Calu3 (cell line): ENCODE data around the gene KCND1. TPM values are rescaled to one million over a fixed set of nuclear protein-coding genes. Genes with fewer than 3 reads are reported as not detected.

Source experiments
- BruUV-seq: library from RNA; stranded (reverse); fragments of 400-500 nt; replicated peaks from 2 replicates; lab custom pipeline; 2021; lab: Mats Ljungman, UMichigan
- CTCF ChIA-PET: fragments of 300-600 bp; sonication (Branson Sonifier 250); formaldehyde crosslinking; loops from one replicate; lab custom pipeline; 2022; ENCODE audit warnings: antibody characterized with exemption; lab: Charles Lee
- DNase-seq: peaks from one replicate; pipeline ENCODE4 v3.0.0; 2022
- H3K27ac Mint-ChIP-seq: one replicate; pipeline ENCODE4 v1.8.0; 2022; ENCODE audit warnings: mixed read lengths; ENCODE audit not compliant: unreplicated experiment
- H3K27me3 Mint-ChIP-seq: one replicate; pipeline ENCODE4 v1.8.0; 2022; ENCODE audit warnings: mixed read lengths; ENCODE audit not compliant: unreplicated experiment
- H3K36me3 Mint-ChIP-seq: one replicate; pipeline ENCODE4 v1.8.0; 2022; ENCODE audit warnings: mild to moderate bottlenecking, moderate library complexity, mixed read lengths; ENCODE audit not compliant: insufficient read depth, unreplicated experiment
- H3K4me1 Mint-ChIP-seq: one replicate; pipeline ENCODE4 v1.8.0; 2022; ENCODE audit warnings: mild to moderate bottlenecking, low read depth, mixed read lengths; ENCODE audit not compliant: unreplicated experiment
- H3K4me3 Mint-ChIP-seq: one replicate; pipeline ENCODE4 v1.8.0; 2022; ENCODE audit warnings: mild to moderate bottlenecking, low read depth, moderate library complexity, mixed read lengths; ENCODE audit not compliant: unreplicated experiment
- H3K9me3 Mint-ChIP-seq: one replicate; pipeline ENCODE4 v1.8.0; 2022; ENCODE audit warnings: low read depth, mixed read lengths; ENCODE audit not compliant: unreplicated experiment
- CTCF ChIP-seq: fragments of 200-600 bp; IDR thresholded peaks from one replicate; pipeline ENCODE4 v1.8.0; 2022; ENCODE audit warnings: antibody characterized with exemption; ENCODE audit not compliant: unreplicated experiment
- intact Hi-C: fragments of 100-400 bp; cut with micrococcal nuclease; formaldehyde crosslinking; loops from one replicate; pipeline ENCODE4 v1.10.0; 2022; ENCODE audit not compliant: unreplicated experiment
- total RNA-seq: library from RNA; stranded (reverse); gene quantifications from 2 replicates; pipeline ENCODE4 v1.2.3, GENCODE V29; 2022

KCND1 gene
- total RNA-seq, 1 experiment from 2014 or later, result 8.4 TPM

- intact Hi-C loops, result no loop called here
- H3K27ac Mint-ChIP-seq, result no peak overlapping the region
- H3K4me3 Mint-ChIP-seq, result no peak overlapping the region
- TF ChIP-seq CTCF, result no peak
- BruUV-seq, result no TSS peak
- H3K36me3 Mint-ChIP-seq, result peaks cover 40% of the 10 kb centered on the region
- H3K9me3 Mint-ChIP-seq, result no peaks in the 10 kb centered on the region
- DNase-seq, result no peak
- no peaks in the 10 kb centered on the region for H3K27me3 Mint-ChIP-seq
- CTCF ChIA-PET, result no interaction called here
- no peaks in the 10 kb centered on the region for H3K4me1 Mint-ChIP-seq
These were observed 32.8 kb downstream of the KCND1 start for GRCh38 chrX:48938721-48939425.

DNA sequence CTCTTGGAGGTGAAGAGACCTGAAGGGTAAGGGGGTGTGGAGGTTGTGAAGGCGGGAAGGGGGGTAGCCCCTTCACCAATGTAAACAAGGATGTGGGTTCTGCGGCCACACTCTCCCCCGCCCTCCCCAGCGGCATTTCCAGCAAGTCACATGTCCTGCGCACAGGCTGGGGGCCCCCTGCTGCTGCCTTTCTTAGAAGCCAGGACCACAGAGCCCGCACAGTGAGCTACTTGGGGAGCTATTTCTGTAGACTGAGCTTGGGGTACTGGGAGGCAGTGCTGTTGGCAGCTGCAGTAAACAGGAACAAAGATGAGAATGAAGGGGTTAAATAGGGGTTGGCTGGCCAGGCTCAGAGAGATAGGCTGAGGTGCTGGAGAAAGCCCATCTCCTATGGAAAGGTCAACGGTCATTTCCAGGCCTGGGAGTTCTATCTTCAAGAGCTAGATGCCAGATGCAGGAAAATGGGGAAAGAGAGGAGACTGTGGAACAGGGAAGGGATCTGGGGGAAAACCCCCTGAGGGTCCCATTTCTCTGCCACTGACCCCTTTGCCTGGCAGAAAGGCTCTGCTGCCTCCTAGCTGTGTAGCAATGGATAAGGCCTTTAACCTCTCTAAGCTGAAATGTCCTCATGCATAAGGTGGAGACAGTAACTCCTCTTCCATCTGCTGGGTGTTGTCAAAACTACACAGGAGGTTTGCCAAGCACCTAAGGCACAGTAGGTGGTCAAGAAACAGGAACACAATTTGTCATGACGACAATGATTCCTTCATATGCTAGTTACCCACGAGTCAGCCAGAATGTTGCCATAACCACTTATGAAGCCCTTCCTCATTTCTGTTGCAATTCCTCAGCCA, 34.4 kb downstream of the KCND1 start:
- no peak for DNase-seq
- no peak overlapping the region for H3K27ac Mint-ChIP-seq
- intact Hi-C loops, result no loop called here
- no peak overlapping the region for H3K4me3 Mint-ChIP-seq
- H3K27me3 Mint-ChIP-seq, result no peaks in the 10 kb centered on the region
- no peak for TF ChIP-seq CTCF
- no peaks in the 10 kb centered on the region for H3K9me3 Mint-ChIP-seq
- CTCF ChIA-PET, result no interaction called here
- no peaks in the 10 kb centered on the region for H3K4me1 Mint-ChIP-seq
- peaks cover 35% of the 10 kb centered on the region for H3K36me3 Mint-ChIP-seq
- BruUV-seq, result no TSS peak

- Mint-ChIP-seq H3K27ac (no peak overlapping the region), H3K4me1 (no peaks in the 10 kb centered on the region), H3K36me3 (peaks cover 39% of the 10 kb centered on the region), H3K9me3 (no peaks in the 10 kb centered on the region), H3K27me3 (no peaks in the 10 kb centered on the region), H3K4me3 (no peak overlapping the region)
- no TSS peak for BruUV-seq
- CTCF ChIA-PET, result no interaction called here
- intact Hi-C loops, result no loop called here
- DNase-seq, result no peak
- no peak for TF ChIP-seq CTCF
These were observed 35.1 kb downstream of the KCND1 start for GRCh38 chrX:48936429-48937053.

- no TSS peak for BruUV-seq
- H3K4me3 Mint-ChIP-seq, result no peak overlapping the region
- no peak for TF ChIP-seq CTCF
- H3K27me3 Mint-ChIP-seq, result no peaks in the 10 kb centered on the region
- intact Hi-C loops, result no loop called here
- no peaks in the 10 kb centered on the region for H3K4me1 Mint-ChIP-seq
- H3K27ac Mint-ChIP-seq, result no peak overlapping the region
- no peaks in the 10 kb centered on the region for H3K9me3 Mint-ChIP-seq
- no peak for DNase-seq
- CTCF ChIA-PET, result no interaction called here
- H3K36me3 Mint-ChIP-seq, result peaks cover 37% of the 10 kb centered on the region
These were observed 36.4 kb downstream of the KCND1 start for GRCh38 chrX:48935301-48935670.
